GM19025 (cell line): ENCODE measurements around the gene AUTS2.

ENCODE experiments used
- ATAC-seq: cut with Tn5 transposase; IDR thresholded peaks from one replicate; pipeline ENCODE4 v1.9.1; 2021; ENCODE audit warnings: mild to moderate bottlenecking, low read depth, moderate library complexity; ENCODE audit not compliant: unreplicated experiment

The AUTS2 gene

GRCh38 chr7:69599286-69599954 is 1.1 kb downstream of the AUTS2 start:
- ATAC-seq = no peak

GRCh38 chr7:69599955-69600709 is 1.9 kb downstream of the AUTS2 start:
- no peak for ATAC-seq

- ATAC-seq = no peak
These were observed 2.6 kb downstream of the AUTS2 start for GRCh38 chr7:69600710-69601519.

GRCh38 chr7:69602522-69602921 is 4.2 kb downstream of the AUTS2 start:
- no peak for ATAC-seq

GRCh38 chr7:69603351-69603750 is 5.1 kb downstream of the AUTS2 start:
- no peak for ATAC-seq

- ATAC-seq = no peak
These were observed 5.7 kb downstream of the AUTS2 start for GRCh38 chr7:69603937-69604494.

GRCh38 chr7:69605070-69605469 is 6.8 kb downstream of the AUTS2 start:
- ATAC-seq = no peak

- ATAC-seq = no peak
These were observed 7.3 kb downstream of the AUTS2 start for GRCh38 chr7:69605546-69605945.

GRCh38 chr7:69608049-69608448 is 9.8 kb downstream of the AUTS2 start:
- no peak for ATAC-seq

- ATAC-seq = no peak
These were observed 10.6 kb downstream of the AUTS2 start for GRCh38 chr7:69608878-69609277.

- no peak for ATAC-seq
These were observed 11.5 kb downstream of the AUTS2 start for GRCh38 chr7:69609541-69610373.

GRCh38 chr7:69610374-69611084 is 12.3 kb downstream of the AUTS2 start:
- ATAC-seq = no peak

- no peak for ATAC-seq
These were observed 14.7 kb downstream of the AUTS2 start for GRCh38 chr7:69612981-69613380.

GRCh38 chr7:69613846-69614245 is 15.6 kb downstream of the AUTS2 start:
- no peak for ATAC-seq

- ATAC-seq = no peak
These were observed 17.4 kb downstream of the AUTS2 start for GRCh38 chr7:69615685-69616084.

- no peak for ATAC-seq
These were observed 19.1 kb downstream of the AUTS2 start for GRCh38 chr7:69617364-69617763.

- no peak for ATAC-seq
These were observed 20.8 kb downstream of the AUTS2 start for GRCh38 chr7:69619054-69619453.

- ATAC-seq = no peak
These were observed 21.4 kb downstream of the AUTS2 start for GRCh38 chr7:69619635-69620034.

- ATAC-seq = no peak
These were observed 21.8 kb downstream of the AUTS2 start for GRCh38 chr7:69620063-69620462.

- no peak for ATAC-seq
These were observed 22.4 kb downstream of the AUTS2 start for GRCh38 chr7:69620650-69621049.
